Stimulated activated CD8-positive, alpha-beta memory T cell treated with anti-CD3 and anti-CD28 coated beads, Interleukin-12 subunit alpha, Interleukin-12 subunit beta, amount 100 ng/mL, for 24 hours (primary cell): ENCODE measurements around the gene SLC35E2B.
"Not testable (repeated sequence)": the region's sequence is repeated elsewhere in the genome, so short reads cannot be mapped to it uniquely, and the experiment has no call there.

Source experiments
- DNase-seq: peaks from one replicate; pipeline ENCODE4 v3.0.0-alpha.2; 2020; ENCODE audit errors: extremely low read depth

The SLC35E2B gene

DNA sequence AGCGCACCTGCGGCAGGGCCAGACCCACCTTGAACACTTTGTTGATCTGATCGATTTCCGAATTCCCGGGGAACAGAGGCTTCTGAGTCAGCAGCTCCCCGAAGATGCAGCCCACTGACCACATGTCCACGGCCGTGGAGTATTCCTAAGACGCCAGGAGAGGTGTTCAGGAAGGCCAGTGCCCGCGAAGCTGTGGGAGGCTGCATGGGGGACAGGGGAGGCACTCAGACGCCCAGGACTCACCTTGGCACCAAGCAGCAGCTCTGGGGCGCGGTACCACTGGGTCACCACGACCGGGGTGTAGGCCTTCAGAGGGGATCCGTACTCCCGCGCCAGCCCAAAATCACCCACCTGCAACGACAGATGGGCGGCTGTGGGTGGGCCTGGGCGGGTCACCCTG is 11.2 kb upstream of the SLC35E2B start:
- no peak for DNase-seq

DNA sequence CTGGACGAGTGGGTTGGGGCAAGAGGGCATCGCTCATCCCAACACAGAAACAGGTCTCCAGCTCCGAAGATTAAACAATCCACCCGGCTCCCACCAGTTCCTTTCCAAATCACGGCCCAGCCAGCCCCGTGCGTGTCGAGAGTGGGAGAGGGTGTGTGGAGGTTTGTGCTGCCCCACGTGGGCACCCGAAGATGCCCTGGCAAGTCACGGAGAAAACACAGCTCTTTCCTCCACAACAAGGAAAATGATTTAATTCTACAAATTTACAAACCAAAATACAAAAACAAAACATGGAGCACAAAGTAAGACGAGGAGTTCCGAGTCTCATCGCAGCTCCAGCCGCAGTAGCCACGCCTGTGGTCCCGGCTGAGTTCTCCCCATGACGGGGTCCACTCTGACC is 9.9 kb upstream of the SLC35E2B start:
- DNase-seq, result not testable (repeated sequence)

GRCh38 chr1:1700557-1700956 is 8.0 kb upstream of the SLC35E2B start:
- DNase-seq, result not testable (repeated sequence)

- not testable (repeated sequence) for DNase-seq
Measured at GRCh38 chr1:1700067-1700466, 7.5 kb upstream of the SLC35E2B start.

GRCh38 chr1:1699061-1699460 is 6.5 kb upstream of the SLC35E2B start:
- DNase-seq, result not testable (repeated sequence)

GRCh38 chr1:1697358-1698183 is 5.0 kb upstream of the SLC35E2B start:
- not testable (repeated sequence) for DNase-seq

- DNase-seq, result not testable (repeated sequence)
Measured at GRCh38 chr1:1696431-1697357, 4.1 kb upstream of the SLC35E2B start.

DNA sequence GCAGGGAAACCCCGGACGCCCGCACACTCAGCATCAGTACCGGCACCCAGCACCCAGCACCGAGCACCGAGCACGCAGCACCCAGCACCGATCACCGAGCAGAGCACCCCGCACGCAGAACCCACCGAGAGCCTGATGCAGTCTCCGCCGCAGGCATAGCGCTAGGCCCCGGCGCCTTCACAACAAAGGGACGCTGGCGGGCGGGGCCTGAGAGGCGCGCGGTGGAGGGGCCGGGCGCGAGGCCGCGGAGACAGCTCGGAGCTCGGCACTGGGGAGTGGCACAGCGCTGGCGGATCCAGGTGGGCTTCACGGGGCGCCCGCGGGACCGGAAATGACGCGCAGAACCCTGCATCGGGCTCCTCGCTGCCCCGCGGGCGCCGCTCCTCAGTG is 276 bp downstream of the SLC35E2B start:
- DNase-seq, result peak; percentile 47

GRCh38 chr1:1691443-1691842 is 1.2 kb downstream of the SLC35E2B start:
- not testable (repeated sequence) for DNase-seq

GRCh38 chr1:1689526-1689925 is 3.1 kb downstream of the SLC35E2B start:
- not testable (repeated sequence) for DNase-seq

GRCh38 chr1:1687846-1688245 is 4.7 kb downstream of the SLC35E2B start:
- DNase-seq, result no peak

GRCh38 chr1:1684031-1684681 is 8.4 kb downstream of the SLC35E2B start:
- no peak for DNase-seq

- DNase-seq, result no peak
Measured at GRCh38 chr1:1683104-1683905, 9.3 kb downstream of the SLC35E2B start.

- no peak for DNase-seq
Measured at GRCh38 chr1:1680912-1681273, 11.7 kb downstream of the SLC35E2B start.

GRCh38 chr1:1680031-1680911 is 12.3 kb downstream of the SLC35E2B start:
- DNase-seq, result no peak

DNA sequence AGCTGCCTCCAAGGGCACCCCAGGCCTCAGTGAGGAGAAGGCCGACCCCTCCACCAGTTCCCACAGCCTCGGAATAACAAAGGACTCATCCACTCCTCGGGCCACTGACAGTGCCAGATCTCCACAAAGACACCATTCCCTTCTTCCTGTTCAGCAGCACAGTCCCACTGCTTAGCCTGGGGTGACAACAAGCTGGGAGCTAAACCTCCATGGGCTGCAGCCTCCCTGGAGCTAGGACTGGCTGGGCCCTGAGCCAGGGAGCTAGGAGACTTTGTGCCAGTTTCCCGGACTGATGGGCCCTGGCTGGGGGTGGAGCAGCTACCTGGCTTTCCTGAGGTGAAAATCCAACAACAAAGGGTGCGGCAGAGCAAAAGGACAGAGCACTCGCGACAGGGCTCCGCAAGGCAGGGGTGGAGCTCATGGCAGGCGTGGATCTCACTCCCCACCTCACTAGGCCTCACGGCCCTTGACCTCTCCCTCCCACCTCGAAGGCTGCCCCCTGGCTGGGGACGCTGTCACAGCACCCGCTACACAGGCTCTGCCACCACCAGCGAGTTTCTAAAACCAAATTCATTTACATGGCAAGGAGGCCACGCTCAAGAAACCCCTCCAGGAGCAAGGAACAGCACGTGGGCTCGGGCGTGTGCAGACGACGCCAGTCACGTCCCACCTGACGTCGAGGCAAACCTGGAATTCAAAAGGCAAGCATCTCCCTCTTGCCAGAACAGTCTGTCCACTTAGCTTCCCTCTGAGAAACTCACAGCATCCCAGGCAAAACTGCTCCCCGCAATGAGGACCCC is 13.8 kb downstream of the SLC35E2B start:
- DNase-seq, result no peak

DNA sequence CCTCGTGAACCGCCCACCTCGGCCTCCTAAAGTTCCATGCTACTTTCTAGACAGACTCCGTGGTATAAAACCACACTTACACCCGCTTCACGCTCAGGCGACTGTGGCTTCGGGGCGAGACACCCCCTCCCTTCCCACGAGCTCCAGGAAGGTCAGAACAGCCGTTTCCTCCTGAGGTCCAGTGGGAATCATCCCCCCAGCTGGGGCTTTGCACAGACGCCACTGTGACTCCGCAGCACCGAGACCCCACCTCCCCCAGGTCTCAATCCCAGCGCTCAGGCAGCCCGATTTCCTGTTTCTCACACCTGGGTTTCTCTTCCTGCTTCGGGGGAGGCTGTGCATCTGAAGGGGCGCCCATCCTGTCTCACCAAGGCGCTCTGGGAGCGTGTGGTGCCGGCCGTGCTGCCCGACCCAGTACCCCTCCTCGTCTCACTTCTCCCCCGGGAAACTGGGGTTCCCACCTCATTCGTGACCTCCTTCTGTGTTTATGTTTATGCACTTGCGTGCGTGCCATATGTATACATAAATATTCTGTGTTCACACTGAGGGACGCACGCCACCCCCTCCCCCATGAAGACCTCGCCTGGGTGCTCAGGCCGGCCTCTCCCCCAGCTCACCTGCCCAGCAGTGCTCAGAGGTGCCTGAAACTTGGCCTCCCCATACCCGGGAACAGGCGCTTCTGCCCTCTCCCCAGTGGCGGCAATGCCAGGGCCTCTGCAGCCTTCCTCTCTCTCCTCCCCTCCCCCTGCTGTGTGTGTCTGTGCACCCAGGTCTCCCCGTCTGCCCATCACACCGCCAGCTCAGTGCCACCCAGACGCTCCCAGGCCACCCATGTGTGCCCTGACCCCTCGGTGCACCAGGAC is 14.6 kb downstream of the SLC35E2B start:
- no peak for DNase-seq

DNA sequence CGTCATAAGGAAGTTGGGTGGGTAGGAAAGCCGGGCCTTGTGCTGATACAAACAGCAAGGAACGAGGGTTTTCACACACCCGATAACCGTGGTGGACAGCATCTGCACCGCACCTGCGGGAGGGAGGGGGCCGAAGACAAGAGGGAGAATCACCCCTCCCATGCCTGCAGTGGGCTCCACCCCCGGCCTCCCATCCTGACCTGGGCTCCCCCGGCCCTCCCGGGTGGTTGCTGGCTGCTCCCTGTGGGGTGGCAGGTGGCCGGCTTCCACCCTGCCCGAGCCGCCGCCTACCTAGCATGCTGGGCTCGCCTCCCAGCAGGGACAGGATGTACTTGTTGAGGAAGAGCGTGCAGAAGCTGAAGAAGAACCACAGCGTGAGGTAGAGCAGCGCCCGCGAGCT is 16.5 kb downstream of the SLC35E2B start:
- DNase-seq, result not testable (repeated sequence)

- not testable (repeated sequence) for DNase-seq
Measured at GRCh38 chr1:1675218-1675617, 17.4 kb downstream of the SLC35E2B start.
